ENCODE measurements around the gene POFUT2.

The POFUT2 gene

DNA sequence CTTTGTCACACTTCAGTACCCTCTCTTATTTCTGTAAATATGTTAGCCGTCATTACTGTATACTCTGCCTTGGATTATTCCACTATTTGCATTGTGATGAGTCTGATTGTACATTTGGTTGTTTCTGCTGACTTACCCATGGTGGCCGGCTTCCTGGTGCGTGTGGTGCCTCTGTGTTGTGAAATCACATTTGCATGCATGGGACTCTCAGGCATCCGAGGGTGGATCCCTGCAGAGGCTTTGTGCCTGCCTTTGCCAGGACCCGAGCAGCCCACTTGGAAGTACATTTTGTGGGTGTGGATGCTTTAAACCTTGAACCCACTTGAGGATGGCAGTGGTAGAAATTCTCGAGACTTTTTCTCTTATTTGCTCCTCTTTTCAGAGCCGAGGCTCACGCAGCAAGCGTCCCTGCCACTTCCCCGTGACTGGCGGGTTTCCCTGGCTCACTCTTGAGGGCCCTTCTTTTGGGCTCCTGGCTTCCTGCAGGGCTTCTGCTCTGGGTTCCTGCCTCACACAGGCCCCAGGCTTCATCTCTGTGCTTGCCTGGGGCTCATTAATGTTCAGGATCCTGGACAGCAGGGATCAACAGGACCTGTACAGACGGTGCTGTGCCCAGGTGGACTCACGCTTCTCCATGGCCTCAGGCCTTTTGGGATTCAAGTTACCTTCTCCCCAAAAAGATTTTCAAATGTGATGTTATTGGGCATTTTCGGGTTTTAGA is 36.6 kb downstream of the POFUT2 start:
- TF ChIP-seq CTCF (IDR thresholded peaks at IDR 0.05; ENCODE audit: insufficient read depth, low read depth, low read length, missing control alignments): no peak
- no peak overlapping the region for H3K4me3 ChIP-seq (ENCODE audit: low read depth, low read length)
- DNase-seq (ENCODE audit: low read depth): no peak

- no peak for DNase-seq (ENCODE audit: low read depth)
- no peak overlapping the region for H3K4me3 ChIP-seq (ENCODE audit: low read depth, low read length)
- no peak for TF ChIP-seq CTCF (IDR thresholded peaks at IDR 0.05; ENCODE audit: insufficient read depth, low read depth, low read length, missing control alignments)
Measured at GRCh38 chr21:45250272-45250671, 37.4 kb downstream of the POFUT2 start.

DNA sequence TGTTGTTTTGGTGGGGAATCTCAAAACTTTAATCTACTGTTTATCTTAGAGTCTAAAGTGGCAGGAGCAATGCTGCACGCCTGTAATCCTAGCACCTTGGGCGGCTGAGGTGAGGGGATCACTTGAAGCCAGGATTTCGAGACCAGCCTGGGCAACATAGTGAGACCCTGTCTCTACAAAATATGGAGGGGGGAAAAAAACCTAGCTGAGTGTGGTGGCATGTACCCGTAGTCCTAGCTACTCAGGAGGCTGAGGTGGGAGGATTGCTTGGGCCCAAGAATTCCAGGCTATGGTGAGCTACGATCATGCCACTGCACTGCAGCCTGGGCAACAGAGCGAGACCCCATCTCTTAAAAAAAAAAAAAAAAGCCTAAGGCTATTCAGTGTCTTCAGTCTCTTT is 38.1 kb downstream of the POFUT2 start:
- no peak for DNase-seq (ENCODE audit: low read depth)
- no peak for TF ChIP-seq CTCF (IDR thresholded peaks at IDR 0.05; ENCODE audit: insufficient read depth, low read depth, low read length, missing control alignments)

DNA sequence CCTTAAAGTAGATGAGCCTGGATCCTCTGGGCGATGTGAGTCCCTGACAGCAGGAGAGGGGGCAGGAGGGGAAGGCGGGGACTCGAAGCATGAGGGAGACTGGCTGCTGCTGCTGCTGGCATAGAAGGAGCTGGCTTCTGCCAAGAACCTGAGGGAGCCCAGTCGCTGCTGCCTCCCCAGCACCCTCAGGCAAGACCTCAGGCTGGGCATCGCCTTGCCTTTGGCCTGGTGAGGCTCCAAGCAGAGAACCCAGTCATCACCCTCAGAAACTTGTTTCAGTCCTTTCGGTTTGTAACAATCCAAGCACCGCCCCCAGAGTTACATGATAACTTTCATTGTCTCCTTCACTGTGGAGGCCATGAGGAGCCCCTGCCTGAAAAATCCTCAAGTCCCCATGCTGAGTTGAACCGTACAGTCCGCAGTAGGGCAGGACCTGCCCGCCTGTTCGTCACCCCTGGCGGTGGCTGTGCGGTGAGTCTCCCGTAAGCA is 38.8 kb downstream of the POFUT2 start:
- no peak for DNase-seq (ENCODE audit: low read depth)
- no peak overlapping the region for H3K4me3 ChIP-seq (ENCODE audit: low read depth, low read length)
- TF ChIP-seq CTCF (IDR thresholded peaks at IDR 0.05; ENCODE audit: insufficient read depth, low read depth, low read length, missing control alignments): no peak

More for the DNA sequence above, 38.1 kb downstream of the POFUT2 start:
- no peak overlapping the region for H3K4me3 ChIP-seq (ENCODE audit: low read depth, low read length)

DNA sequence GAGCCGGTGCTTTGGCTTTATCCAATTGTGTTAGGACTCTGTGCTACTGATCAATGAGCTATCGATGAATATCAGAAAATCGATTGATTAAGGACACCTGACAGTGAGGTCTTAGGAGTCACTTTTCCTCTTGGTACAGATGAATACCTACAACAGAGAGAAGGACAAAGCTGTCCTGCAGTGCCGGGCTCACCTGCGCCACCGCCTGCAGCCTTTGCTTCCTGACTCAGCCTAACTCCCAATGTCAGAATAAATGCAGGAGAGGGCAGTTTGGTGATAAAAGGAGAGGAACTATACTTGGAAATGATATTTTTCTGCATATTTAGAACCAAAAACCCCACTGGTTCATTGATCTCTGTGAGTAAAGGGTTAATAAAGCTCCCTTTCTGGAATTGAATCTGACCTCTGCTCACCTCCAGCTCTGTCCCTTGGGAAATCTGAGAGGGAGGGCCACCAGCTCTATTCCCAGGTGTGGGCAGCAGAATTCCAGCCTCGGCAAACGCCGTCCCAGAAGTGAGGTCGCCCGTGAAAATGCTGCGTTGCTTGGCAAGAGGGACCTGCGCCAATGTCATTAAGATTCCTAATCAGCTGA is 39.3 kb downstream of the POFUT2 start:
- H3K4me3 ChIP-seq (ENCODE audit: low read depth, low read length): no peak overlapping the region
- no peak for TF ChIP-seq CTCF (IDR thresholded peaks at IDR 0.05; ENCODE audit: insufficient read depth, low read depth, low read length, missing control alignments)
- DNase-seq (ENCODE audit: low read depth): no peak

DNA sequence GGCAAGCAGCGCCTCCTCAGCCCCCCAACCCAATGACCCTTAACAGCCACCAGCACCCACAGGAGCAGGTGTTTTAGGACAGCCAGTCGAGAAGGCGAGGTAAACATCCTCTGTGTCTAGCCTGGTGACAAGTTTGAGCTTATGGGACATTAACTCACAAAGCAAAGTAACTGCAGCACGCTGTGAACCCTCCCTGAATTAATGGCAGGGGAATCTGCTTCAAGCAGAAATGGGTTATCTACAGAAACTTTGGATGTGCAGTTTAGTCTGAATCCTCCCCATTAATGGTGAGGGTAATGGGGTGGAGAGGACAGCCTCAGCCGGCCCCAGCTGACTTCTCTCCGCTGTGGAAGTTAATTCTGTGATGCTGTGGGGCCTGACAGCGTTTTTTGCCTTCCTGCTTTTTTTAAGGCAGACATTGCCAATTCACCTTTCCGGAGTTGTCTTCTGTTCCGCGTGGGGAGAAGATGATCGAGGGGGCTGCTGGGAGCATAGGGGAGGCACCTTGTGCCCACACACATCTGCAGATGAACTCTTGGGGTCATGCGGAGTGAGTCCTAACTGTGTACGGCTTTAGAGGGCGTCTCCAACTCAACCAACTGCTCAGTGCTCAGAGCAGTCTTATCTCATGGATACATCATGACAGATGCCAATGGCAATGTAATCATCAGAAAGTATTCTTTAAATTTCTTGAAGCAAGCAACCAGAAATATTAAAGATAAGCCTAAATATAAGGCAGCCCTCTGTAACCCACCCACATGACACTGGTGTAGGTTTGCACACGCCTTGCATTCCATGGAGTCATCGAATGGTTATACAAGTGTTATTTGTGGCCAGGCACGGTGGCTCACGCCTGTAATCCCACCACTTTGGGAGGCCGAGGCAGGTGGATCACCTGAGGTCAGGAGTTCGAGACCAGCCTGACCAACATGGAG is 41.0 kb downstream of the POFUT2 start:
- H3K4me3 ChIP-seq (ENCODE audit: low read depth, low read length): no peak overlapping the region
- no peak for DNase-seq (ENCODE audit: low read depth)
- no peak for TF ChIP-seq CTCF (IDR thresholded peaks at IDR 0.05; ENCODE audit: insufficient read depth, low read depth, low read length, missing control alignments)
